ENCODE results near the gene ZNF296. TPM values are rescaled to one million over a fixed set of nuclear protein-coding genes. Genes with fewer than 3 reads are reported as not detected.

The ZNF296 gene
- total and polyA plus RNA-seq, 11 donors = 0.16 to 1.2 (median 0.36) TPM; not detected in 2

GRCh38 chr19:45032421-45032820 is 43.9 kb downstream of the ZNF296 start:
- no peak for DNase-seq
- Histone ChIP-seq H3K9me3 (peaks cover 0 to 4% (median 0%) of the 10 kb centered on the region in 12 donors), H3K27ac (no peak overlapping the region), H3K4me3 (no peak overlapping the region), H3K36me3 (peaks cover 0 to 98% (median 56%) of the 10 kb centered on the region in 9 donors), H3K4me1 (no peaks in the 10 kb centered on the region), H3K27me3 (no peaks in the 10 kb centered on the region)
- ATAC-seq = no peak
- TF ChIP-seq POLR2A (IDR thresholded peaks at IDR 0.05) (no peak), CTCF (IDR thresholded peaks at IDR 0.05) (no peak)
- intact Hi-C loops (cut with DNase I) = no loop called here
- 71 to 73% (median 72%) methylated on average over 12 to 18 of the region's 18 CpGs for WGBS, 4 donors

GRCh38 chr19:45030825-45031224 is 45.5 kb downstream of the ZNF296 start:
- H3K36me3 ChIP-seq = peaks cover 0 to 95% (median 56%) of the 10 kb centered on the region in 9 donors
- no peak overlapping the region for H3K27ac ChIP-seq
- H3K27me3 ChIP-seq = no peaks in the 10 kb centered on the region
- H3K4me1 ChIP-seq = no peaks in the 10 kb centered on the region
- DNase-seq = no peak
- no peak for ATAC-seq
- intact Hi-C loops (cut with DNase I) = no loop called here
- H3K9me3 ChIP-seq = peaks cover 0 to 4% (median 0%) of the 10 kb centered on the region in 12 donors
- no peak for TF ChIP-seq CTCF (IDR thresholded peaks at IDR 0.05)
- TF ChIP-seq POLR2A (IDR thresholded peaks at IDR 0.05) = no peak
- no peak overlapping the region for H3K4me3 ChIP-seq
- WGBS, 4 donors = 89 to 97% (median 94%) methylated on average over 6 of the region's 6 CpGs

- Histone ChIP-seq H3K4me3 (no peak overlapping the region), H3K36me3 (peaks cover 0 to 86% (median 39%) of the 10 kb centered on the region in 9 donors), H3K27ac (no peak overlapping the region), H3K9me3 (no peaks in the 10 kb centered on the region), H3K4me1 (no peaks in the 10 kb centered on the region), H3K27me3 (no peaks in the 10 kb centered on the region)
- 91 to 100% (median 94%) methylated on average over 2 of the region's 2 CpGs for WGBS, 4 donors
- TF ChIP-seq CTCF (IDR thresholded peaks at IDR 0.05) (no peak), POLR2A (IDR thresholded peaks at IDR 0.05) (no peak)
- intact Hi-C loops (cut with DNase I) = no loop called here
- ATAC-seq (no peak), DNase-seq (no peak)
Measured at GRCh38 chr19:45027371-45027770, 48.9 kb downstream of the ZNF296 start.

DNA sequence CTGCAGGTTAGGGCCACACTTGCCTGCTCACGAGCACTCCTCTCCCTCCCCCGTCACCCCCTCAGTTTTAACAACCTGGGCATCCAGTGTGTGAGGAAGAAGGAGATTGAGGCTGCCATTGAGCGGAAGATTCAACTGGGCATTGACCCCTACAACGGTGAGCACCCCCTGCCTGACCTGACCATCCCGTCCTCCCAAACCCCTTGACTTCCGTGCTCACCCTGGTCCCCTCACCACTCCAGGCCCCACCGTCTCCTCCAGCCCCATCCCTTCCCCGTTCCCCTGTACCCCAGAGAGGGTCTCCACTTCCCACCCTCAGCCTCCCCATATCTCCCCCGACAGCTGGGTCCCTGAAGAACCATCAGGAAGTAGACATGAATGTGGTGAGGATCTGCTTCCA is 51.0 kb downstream of the ZNF296 start:
- peaks cover 0 to 72% (median 28%) of the 10 kb centered on the region in 9 donors for H3K36me3 ChIP-seq
- ATAC-seq = no peak

GRCh38 chr19:45023048-45023447 is 53.2 kb downstream of the ZNF296 start:
- 86 to 95% (median 88%) methylated on average over 4 of the region's 4 CpGs for WGBS, 4 donors
- DNase-seq (no peak), ATAC-seq (no peak)
- no peak for TF ChIP-seq POLR2A (IDR thresholded peaks at IDR 0.05)
- TF ChIP-seq CTCF (IDR thresholded peaks at IDR 0.05) = no peak
- no peaks in the 10 kb centered on the region for H3K9me3 ChIP-seq
- no peak overlapping the region for H3K4me3 ChIP-seq
- intact Hi-C loops (cut with DNase I) = no loop called here
- no peak overlapping the region for H3K27ac ChIP-seq
- H3K4me1 ChIP-seq = no peaks in the 10 kb centered on the region
- peaks cover 0 to 70% (median 17%) of the 10 kb centered on the region in 9 donors for H3K36me3 ChIP-seq
- H3K27me3 ChIP-seq = no peaks in the 10 kb centered on the region

More for the DNA sequence above, 51.0 kb downstream of the ZNF296 start:
- no peak overlapping the region for H3K27ac ChIP-seq
- no peak for DNase-seq
- 94 to 96% (median 96%) methylated on average over 8 to 9 of the region's 9 CpGs for WGBS, 4 donors
- H3K4me3 ChIP-seq = no peak overlapping the region
- no peaks in the 10 kb centered on the region for H3K4me1 ChIP-seq
- no peak for TF ChIP-seq POLR2A (IDR thresholded peaks at IDR 0.05)
- no peaks in the 10 kb centered on the region for H3K9me3 ChIP-seq
- H3K27me3 ChIP-seq = no peaks in the 10 kb centered on the region
- intact Hi-C loops (cut with DNase I) = no loop called here
